PC-9 (cell line): ENCODE results near the gene FARS2.

ENCODE experiments used
- EZH2 ChIP-seq: fragments of 200-600 bp; sonication (generic); IDR thresholded peaks from 2 replicates; pipeline ENCODE4 v1.8.0; 2017; ENCODE audit warnings: antibody characterized with exemption, low read depth
- TF ChIP-seq, protein P1 (sequence below): fragments of 200-600 bp; sonication (generic); conservative IDR thresholded peaks from 2 replicates; pipeline ENCODE4 v1.6.1; 2017; ENCODE audit warnings: mixed run types, antibody characterized with exemption, mild to moderate bottlenecking, moderate library complexity

DNA sequence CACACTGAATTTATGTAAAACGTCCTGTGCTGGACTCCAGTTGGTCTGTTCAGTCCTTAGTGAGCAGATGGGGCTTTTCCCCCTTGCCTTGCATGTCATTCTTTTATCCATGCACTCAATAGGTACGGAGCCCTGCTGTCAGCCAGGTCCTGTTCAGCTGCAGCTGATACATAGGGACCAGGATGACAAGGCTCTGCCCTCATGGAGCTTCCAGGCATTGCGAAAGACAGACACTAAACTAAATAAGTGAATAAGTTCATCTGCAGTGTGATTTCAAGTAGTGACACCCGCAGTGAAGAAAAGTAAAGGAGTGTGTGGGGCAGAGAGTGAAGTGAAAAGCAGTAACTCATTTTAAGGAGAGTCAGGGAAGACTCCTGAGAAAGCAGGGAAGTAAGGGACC is 421.2 kb downstream of the FARS2 start:
- TF ChIP-seq, protein P1, sequence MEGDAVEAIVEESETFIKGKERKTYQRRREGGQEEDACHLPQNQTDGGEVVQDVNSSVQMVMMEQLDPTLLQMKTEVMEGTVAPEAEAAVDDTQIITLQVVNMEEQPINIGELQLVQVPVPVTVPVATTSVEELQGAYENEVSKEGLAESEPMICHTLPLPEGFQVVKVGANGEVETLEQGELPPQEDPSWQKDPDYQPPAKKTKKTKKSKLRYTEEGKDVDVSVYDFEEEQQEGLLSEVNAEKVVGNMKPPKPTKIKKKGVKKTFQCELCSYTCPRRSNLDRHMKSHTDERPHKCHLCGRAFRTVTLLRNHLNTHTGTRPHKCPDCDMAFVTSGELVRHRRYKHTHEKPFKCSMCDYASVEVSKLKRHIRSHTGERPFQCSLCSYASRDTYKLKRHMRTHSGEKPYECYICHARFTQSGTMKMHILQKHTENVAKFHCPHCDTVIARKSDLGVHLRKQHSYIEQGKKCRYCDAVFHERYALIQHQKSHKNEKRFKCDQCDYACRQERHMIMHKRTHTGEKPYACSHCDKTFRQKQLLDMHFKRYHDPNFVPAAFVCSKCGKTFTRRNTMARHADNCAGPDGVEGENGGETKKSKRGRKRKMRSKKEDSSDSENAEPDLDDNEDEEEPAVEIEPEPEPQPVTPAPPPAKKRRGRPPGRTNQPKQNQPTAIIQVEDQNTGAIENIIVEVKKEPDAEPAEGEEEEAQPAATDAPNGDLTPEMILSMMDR = no peak
- TF ChIP-seq EZH2 = no peak
